MV-4-11 (cell line): ENCODE measurements around the gene CIAO3.

Experiments used
- DNase-seq: peaks from one replicate; lab custom pipeline; 2025; lab: John Stamatoyannopoulos, UW

Gene CIAO3

DNA sequence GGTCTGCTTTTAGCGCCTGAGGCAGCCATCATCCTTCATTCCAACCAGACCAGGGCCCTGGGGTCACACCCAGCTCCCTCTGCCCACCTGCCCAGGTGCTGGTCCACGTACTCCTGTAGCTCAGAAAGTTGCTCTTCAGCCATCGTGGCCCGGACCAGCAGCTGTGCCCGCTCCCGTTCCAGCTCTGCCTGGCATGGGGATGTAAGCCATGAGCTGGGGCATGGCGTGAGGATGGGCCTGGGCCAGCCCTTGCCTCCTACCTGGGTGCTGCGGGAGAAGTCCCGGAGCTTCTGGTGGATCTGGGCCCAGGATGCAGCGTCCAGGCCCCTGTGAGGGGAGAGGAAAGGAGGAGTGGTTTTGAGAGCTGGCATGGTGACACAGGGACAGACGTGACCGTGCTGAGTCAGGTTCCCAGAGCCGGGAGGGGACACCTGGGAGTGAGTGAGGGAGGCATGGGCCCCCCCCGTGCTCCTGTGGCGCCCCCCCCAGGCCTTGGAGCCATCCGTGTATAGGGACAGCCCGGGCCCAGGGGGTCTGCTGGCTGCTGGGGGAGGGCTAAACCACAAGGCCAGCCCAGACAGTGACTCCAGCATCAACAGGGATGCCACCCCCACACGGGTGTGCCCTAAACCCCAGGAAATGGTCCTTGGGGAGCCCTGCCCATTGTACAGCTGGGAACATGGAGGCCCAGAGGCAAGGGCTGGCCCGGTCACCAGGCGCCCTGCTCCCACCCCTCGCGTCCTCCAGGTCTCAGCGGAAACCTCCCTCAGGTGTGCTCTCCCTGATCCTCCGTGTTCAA is 17.8 kb downstream of the CIAO3 start:
- no peak for DNase-seq

DNA sequence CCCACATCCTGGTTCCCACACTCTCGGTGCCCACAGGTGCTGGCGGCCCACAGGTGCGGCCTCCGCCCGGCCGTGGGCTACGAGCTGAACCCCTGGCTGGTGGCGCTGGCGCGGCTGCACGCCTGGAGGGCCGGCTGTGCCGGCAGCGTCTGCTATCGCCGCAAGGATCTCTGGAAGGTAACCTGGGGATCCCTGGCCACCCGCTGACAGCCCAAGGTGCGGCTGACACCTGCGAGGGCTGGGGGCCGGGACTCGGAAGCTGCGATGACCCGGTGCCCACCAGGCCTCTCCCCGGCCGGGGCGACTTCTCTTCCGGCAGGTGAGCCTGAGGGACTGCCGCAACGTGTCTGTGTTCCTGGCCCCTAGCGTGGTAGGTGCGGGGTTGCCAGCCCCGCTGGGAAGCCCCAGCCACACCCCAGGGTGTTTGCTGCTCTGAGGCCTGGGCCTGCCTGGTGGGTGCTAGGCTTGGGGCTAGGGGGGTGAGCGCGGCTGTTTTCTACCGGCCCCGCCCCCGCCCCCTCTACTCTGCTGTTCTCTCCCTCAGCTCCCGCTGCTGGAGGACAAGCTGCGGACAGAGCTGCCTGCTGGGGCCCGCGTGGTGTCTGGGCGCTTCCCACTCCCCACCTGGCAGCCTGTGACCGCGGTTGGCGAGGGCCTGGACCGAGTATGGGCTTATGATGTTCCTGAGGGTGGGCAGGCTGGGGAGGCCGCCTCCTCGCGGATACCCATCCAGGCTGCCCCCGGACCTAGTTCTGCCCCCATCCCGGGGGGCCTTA is 18.8 kb downstream of the CIAO3 start:
- DNase-seq: no peak

DNA sequence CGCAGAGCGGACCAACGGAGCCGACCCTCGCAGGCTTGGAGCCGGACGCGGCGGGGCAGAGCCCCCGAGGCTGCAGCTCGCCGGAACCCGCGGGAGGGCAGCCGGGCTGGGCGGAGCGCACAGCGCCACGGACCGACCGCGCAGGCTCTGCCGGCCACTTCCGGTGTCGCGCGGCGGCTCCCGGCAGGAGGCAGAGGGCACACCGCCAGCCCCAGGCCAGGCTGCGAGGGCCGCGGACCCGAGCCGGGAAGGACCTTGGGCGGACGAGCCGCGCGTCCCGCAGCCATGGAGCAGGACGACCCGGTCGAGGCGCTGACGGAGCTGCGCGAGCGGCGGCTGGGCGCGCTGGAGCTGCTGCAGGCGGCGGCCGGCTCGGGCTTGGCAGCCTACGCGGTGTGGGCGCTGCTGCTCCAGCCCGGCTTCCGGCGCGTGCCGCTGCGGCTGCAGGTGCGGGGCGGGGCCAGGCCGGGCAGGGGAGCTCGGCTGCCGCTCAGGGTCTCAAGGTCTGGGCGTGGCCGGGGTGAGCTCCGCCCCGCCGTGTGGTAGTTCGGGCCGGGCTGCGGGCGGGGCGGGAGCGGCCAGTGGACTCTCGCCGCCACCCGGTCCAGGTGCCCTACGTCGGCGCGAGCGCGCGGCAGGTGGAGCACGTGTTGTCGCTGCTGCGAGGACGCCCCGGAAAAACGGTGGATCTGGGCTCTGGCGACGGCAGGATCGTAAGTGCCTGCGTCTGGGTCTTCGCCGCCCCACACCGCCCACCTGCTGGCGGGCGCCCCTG is 19.6 kb downstream of the CIAO3 start, which contains the start of gene ANTKMT:
Gene ANTKMT (plus strand): TSS at position 157 of the 775 bp plus-strand sequence. CDS start 129 bp downstream, at position 286.
- peak; percentile 80 for DNase-seq

DNA sequence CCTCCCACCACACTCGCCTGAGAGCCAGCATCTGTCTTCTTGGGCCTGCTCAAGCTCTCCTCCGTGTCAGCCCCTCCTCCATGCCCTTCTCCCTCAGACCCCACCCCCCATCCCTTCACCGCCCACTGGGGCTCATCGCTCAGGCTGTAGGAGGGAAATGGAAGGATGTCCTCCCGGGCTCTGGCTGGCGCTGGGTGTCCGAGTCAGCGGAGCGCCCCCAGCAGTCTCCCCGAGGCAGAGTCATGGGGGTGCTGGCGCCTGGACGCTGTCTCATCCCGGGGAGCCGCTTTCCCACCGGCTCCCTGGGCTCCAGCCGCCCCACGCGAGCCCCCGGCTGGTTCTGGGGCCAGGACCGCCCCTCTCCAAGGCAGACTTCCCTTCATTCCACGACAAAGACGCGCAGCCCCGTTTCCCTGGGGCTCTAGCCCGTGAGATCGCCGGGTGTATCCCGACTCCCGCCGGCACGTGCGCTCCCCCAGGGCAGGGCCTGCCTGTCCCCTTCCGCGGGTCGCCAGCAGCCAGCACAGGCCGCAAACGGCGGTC is 20.3 kb downstream of the CIAO3 start:
- peak; percentile 62 for DNase-seq

DNA sequence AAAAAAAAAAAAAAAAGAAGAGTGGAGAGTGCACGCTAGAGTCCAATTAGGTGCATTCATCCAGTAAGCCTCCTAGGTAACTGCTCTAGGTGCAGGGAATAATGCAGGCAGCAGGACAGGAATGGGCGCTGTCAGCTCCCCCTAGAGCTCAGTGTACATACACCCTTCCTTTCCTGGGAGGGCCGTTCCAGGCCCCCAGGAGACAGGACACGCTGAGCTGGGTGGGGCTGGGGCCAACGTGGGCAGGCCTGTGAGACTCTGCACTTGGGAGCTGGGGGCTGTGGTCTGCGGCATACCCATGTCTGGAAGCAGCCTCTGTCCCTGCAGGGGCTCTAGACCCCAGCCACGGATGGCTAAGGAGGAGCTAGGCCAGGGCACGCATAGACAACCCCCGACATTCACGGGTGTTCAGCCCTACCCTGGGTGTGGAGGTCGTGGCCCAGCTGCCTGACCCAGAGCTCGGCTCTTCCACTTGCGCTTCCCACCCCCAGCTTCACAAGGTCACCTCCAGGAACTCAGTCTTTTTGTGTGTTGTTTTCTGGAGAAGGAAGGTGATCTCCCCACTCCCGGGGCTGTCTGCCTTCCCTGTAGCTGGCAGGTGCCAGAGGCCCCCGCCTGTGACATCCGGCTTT is 20.9 kb downstream of the CIAO3 start:
- peak; percentile 37 for DNase-seq

DNA sequence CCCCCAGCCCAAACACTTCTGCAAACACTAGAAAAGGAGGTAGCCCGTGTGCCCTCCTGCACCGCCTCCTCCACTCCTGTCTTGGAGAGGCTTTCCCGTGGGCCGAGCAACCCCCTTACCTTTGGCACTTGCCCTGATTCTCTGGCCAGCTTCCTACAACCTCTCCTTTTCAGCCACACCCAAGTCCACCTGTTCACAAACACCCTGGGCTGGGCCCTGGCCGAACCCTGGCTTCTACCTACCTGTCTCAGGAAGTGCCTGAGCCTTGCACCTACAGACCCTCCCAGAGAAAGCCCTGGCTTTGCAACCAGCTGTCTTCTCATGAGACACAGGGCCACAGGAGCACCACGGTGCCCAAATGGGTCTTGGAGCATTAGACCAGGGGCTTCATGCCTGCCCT is 21.9 kb downstream of the CIAO3 start:
- DNase-seq: no peak

DNA sequence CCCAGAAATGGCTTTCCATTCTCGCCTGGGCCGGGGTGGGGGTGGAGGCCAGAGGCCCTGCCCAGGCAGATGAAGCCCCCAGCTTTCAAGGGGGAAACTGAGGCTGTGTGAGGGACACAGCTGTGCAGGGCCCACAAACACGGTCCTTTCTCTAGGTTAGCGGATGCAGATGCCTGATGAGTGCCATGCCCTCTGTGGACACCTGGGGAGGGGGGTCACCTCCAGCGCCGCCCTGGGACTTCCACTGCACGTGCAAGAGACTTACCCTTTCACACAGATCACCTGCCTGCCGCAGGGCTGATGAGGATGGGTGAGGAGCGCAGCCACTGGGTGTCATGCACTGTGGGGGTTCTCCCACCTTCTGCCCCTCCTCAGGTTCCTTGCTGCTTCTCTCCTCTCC is 22.4 kb downstream of the CIAO3 start:
- DNase-seq: no peak

DNA sequence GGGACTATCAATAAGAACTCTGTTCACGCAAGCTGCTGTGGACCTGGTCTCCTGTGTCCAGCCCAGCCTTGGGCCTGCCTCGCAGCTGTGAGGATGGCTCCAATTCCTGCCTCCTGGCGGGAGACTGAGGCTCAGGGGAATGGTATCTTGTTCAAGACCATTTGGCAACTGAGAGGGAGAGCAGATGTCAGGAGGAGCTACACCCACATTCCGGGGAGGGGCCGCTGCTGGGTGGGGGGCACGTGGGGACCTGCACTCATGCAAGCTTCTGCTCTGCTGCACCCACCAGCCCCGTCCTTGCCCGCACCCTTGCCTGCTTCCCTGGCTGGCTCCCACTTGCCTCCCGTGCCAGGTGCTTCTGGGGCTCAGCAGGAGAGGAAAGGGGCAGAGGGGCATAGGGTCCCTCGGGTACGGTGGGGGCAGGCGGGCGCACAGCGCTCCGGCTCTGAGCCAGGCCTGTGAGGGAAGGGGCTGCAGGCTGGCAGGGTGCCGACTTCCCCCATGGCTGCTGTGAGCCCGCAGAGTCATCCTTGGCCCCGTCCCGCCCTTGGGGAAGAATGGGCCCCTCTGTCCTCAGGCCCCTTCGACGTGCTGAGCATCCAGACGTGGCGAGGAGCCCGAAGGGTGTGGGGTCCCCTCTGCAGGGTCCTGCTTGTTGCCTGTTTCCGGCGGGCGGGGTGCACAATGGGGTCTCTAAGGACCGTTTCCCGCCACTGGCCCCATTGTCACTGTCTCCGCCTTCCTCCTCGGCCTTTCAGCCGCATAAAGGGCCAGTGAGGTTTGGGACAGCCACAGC is 23.1 kb downstream of the CIAO3 start:
- no peak for DNase-seq

DNA sequence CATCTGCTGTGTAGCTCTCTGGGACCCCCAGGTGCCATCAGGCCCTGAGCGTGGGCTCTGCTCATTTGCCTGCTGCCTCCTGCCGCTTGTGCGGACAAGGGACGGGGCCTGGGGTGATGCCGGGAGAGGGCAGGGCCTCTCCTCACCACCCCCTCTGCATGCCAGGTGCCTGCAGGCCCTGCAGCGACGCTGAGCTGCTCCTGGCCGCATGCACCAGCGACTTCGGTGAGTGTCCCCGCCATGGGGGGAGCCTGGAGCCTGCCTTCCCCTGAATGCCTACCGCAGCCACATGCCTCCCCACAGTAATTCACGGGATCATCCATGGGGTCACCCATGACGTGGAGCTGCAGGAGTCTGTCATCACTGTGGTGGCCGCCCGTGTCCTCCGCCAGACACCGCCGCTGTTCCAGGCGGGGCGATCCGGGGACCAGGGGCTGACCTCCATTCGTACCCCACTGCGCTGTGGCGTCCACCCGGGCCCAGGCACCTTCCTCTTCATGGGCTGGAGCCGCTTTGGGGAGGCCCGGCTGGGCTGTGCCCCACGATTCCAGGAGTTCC is 23.9 kb downstream of the CIAO3 start:
- no peak for DNase-seq

DNA sequence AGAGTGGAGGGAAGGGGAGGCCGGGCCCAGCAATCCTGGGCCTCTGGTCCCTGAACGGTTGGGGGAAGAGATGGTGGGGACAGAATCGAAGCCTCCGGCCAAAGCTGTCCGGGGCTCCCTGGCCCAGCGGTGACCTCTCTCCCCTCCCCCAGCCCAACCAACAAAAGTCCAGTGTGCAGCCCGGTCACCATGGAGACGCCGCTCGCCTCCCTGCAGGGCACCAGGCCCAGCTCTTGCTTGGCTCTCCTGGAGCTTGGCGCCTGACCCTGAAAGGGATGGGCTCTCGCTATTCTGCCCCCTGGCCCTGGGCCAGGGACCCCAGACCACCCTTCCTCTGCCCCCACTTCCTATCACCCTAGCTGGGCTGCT is 24.6 kb downstream of the CIAO3 start:
- DNase-seq: no peak

DNA sequence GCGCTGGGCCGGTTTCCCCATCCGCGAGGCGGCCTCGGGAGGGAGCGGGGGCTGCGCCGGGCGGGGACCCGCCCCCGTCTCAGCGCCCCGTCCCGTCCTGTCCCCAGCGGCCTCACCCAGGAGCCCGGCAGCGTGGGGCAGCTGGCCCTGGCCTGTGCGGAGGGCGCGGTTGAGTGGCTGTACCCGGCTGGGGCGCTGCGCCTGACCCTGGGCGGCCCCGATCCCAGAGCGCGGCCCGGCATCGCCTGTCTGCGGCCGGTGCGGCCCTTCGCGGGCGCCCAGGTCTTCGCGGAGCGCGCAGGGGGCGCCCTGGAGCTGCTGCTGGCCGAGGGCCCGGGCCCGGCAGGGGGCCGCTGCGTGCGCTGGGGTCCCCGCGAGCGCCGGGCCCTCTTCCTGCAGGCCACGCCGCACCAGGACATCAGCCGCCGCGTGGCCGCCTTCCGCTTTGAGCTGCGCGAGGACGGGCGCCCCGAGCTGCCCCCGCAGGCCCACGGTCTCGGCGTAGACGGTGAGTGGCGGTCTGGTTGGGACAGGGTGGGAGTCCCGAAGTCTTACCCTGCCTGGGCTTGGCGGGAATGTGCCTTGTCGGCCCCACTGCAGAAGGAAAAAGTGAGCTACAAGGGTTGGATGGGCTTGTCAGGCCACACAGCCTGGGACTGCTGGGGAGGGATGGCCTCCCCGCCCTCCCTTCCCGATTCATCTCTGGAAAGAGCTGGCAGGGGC is 25.2 kb downstream of the CIAO3 start:
- DNase-seq: no peak

DNA sequence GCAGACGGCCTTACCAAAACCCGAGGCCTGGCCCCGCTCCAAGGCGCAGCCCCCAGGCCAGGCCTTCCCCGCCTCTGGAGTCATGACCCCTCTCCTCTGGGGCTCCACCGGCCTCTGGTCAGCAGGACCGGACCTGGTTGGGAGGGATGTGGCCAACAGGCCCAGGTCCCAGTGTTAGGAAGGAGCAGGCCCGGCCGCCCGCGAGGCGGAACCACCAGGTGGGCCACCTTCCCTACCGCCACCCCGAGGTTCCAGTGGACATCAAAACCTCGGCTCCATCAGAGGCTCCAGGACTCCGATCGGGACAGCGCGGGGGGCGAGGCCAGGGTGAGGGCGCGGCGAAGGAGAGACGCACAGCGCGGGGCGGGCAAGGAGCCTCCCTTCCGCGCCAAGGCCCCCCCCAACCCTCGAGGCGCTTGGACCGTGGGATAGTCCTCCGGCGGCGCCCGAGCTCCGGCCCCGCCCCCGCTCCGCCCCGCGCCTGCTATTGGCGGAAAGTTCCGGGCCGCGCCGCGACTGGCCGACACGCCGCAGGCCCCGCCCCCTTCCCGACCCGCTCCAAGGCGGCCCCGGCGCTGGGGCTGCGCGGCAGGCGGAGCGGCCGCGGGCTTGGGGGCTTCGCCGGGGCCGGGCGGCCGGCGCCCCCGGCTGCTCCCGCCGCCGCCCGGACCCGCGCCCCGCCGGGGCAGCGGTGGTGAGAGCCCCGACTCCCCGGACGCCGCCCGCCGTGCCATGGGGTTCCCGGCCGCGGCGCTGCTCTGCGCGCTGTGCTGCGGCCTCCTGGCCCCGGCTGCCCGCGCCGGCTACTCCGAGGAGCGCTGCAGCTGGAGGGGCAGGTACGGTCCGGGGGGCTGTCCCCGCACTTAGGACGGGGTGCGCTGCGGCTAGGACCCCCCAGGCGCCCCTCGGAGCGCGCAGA is 26.0 kb downstream of the CIAO3 start, which contains the start of gene METRN:
Gene METRN (plus strand): TSS at position 561 of the 919 bp plus-strand sequence. CDS start 172 bp downstream, at position 733.
- peak; percentile 79 for DNase-seq

DNA sequence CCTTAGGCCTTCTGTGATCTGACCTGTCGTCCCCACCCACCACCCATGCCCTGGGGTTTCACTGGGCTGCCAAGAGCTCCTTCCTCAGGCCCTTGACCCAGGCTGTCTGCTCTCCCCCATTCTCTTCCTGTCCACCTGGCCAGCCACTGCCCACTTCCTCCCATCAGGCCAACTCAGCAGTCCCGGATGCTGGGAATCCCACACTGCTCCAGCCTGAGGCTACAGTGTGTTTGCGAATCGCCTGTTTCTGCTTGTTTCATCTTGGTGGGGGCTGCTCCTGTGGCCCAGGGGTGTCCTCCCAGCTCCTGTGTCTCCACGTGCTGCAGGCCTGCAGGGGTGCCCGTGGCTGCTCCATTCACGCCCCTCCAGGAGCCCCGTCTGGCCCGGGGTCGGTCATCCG is 26.7 kb downstream of the CIAO3 start:
- DNase-seq: no peak

DNA sequence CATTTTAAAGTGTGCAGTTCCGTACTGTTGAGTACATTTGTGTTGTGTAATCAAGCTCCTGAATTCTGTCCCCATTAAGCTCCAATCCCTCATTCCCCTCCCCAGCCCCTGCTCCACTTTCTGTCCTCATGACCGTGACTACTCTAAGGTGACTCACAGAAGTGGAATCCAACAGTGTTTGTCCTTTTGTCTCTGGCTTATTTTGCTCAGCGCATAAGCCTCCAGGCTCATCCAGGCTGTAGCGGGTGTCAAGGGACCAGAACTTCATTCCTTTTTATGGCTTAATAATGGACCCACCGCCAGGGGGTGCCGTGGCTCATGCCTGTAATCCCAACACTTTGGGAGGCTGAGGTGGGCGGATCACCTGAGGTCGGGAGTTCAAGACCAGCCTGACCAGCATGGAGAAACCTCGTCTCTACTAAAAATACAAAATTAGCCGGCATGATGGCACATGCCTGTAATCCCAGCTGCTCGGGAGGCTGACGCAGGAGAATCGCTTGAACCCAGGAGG is 28.0 kb downstream of the CIAO3 start:
- DNase-seq: peak; percentile 54

DNA sequence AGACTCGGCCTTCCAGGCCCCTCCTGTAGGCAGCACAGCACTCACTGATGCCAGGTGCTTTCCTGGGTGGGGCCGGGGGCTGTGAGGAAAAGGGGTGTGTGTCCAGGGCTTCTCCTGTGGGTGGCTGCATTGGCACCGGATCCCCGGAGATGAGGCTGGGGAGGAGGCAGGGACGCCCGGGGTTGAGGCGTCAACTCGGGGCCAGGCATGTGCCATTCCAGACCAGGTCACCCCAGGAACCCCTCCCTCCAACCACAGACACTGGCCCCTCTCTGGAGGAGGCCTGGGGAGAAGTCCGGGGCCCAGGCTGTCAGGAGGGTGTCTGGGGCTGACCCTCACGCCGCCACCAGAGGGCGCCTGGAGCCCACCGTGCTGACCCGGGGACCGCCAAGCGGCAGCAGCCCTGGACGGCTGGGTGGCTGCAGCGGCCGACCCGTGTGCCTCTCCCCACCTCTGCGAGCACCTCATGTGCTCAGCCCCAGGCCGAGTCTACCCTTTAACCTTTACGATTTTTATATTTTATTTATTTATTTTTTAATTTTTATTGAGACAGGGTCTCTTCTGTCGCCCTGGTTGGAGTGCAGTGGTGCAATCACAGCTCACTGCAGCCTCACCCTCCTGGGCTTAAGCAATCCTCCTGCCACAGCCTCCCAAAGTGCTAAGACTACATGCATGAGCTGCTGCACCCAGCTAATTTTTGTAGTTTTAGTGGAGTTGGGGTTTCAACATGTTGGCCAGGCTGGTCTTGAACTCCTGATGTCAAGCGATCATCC is 29.1 kb downstream of the CIAO3 start:
- DNase-seq: peak; percentile 46

DNA sequence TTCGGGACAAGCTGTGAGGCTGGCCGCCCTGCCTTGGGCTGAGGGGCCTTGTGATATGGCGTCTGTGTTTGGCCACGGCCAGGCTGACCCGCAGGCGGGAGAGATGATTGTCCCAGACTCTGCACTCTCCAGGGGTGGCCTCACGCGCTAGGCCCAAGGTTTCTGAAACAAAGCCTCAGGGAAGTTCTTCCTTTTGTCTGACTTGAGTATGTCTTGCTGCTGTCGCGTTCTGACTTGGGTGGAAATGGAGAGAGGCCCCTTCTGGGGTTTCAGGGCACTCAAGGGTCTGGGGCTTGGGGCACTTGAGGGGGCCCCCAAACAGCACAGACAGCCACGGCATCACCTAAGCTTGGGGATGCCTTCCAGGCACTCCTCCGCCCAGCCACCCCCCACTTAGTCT is 29.7 kb downstream of the CIAO3 start:
- no peak for DNase-seq

DNA sequence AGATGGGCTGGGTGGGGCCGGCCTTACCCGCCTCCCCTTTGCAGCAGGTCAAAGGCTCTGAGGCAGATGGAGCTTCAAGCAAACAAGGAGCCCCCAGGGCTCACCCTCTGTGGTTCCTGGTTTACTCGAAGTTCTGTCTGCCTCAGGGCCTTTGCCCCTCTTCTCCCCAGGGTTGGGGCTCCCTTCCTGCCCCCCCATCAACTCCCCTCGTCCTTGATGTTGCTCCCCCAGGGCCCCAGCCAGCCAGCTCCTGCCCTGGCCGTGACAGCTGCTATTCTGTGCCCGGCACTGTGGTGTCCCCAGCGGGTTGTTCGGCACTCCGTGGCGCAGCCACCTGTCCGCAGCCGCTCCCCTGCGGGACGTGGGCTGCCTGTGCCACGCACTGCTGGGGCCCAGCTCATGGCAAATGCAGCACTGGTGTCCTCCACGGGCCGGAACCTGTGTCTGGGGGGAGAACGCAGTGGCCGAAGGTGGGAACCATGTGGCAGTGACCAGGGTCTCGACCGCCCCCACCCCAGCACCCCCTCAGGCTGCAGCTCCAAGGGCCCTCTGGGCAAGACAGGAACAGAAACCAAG is 30.2 kb downstream of the CIAO3 start:
- DNase-seq: no peak
